Psoas muscle (tissue), 8 donors: ENCODE results near the gene NUP188. TPM values are rescaled to one million over a fixed set of nuclear protein-coding genes. Genes with fewer than 3 reads are reported as not detected.

ENCODE experiments used
- ATAC-seq, 4 donors: fragments of 200-7000 bp; cut with Tn5 transposase; one replicate each; pipeline ENCODE4 v1.9.1; 2020; ENCODE audit warnings: moderate library complexity in 3 of 4, mild to moderate bottlenecking in 2 of 4
- DNase-seq, 2 donors: peaks; one replicate each; pipeline ENCODE4 v3.0.0-alpha.2; 2020
- H3K27ac ChIP-seq: fragments of 200-600 bp; one replicate; pipeline ENCODE4 v1.8.0; 2022
- H3K27me3 ChIP-seq, 3 donors: fragments of 200-600 bp in 1 of 3; one replicate each; pipeline versions ENCODE4 v1.6.1 to v1.8.0; 2013 to 2022; ENCODE audit warnings: low read length in 2 of 3, mild to moderate bottlenecking in 2 of 3, moderate library complexity in 1 of 3; ENCODE audit not compliant: insufficient read depth in 3 of 3
- H3K36me3 ChIP-seq, 2 donors: fragments of 200-600 bp in 1 of 2; one replicate each; pipeline versions ENCODE4 v1.6.1 to v1.8.0; 2013 to 2022; ENCODE audit warnings: low read depth in 1 of 2, mild to moderate bottlenecking in 1 of 2, moderate library complexity in 1 of 2; ENCODE audit not compliant: insufficient read depth in 1 of 2
- H3K4me1 ChIP-seq: fragments of 200-600 bp; one replicate; pipeline ENCODE4 v1.8.0; 2022
- H3K4me3 ChIP-seq: fragments of 200-600 bp; one replicate; pipeline ENCODE4 v1.8.0; 2022; ENCODE audit warnings: mild to moderate bottlenecking
- H3K9me3 ChIP-seq: fragments of 200-600 bp; one replicate; pipeline ENCODE4 v1.8.0; 2022
- CTCF ChIP-seq: fragments of 200-600 bp; IDR thresholded peaks from one replicate; pipeline ENCODE4 v1.8.0; 2022; ENCODE audit warnings: antibody characterized with exemption
- WGBS, 3 donors: extraction: QIAGEN DNeasy Blood & Tissue Kit; methylation state at CpG; one replicate each; pipeline versions ENCODE4 v1.1.6 to v1.1.7; 2013; 5-methylcytosine and 5-hydroxymethylcytosine counted together
- intact Hi-C, 2 donors: fragments of 100-400 bp; cut with DNase I; formaldehyde crosslinking; loops; one replicate each; pipeline versions ENCODE4 v1.11.0 to v1.14.2; 2022
- long read RNA-seq, 2 donors: library from polyadenylated mRNA; unstranded; transcript quantifications; one replicate each; pipeline ENCODE4 v2.0.0, GENCODE V29; 2021
- polyA plus RNA-seq, 3 donors: library from polyadenylated mRNA; stranded (reverse); fragments of 200-250 nt; gene quantifications; one replicate each; pipeline ENCODE4 v1.2.3, GENCODE V29; 2013
- total RNA-seq, 4 donors: library from RNA; stranded (reverse); fragmentation: NEBNext Ultra II Directional in 2 of 4; extraction: Animal tissue kit (Norgen Biotek cat#: 25700) in 2 of 4; gene quantifications; one replicate each; pipeline versions ENCODE4 v1.2.1 to v1.2.4, GENCODE V29; 2021 to 2023
- donor health status: healthy with polysubstance abuse.
- donor health status: DM: no; HTN: no; CAD: no; lungs with moderate emphysema.
- donor health status: Bipolar disorder and iron deficiency.
- donor health status: healthy.
- donor health status: DM: yes; HTN: yes; CAD: no.
- donor health status: DM: no; HTN: no; CAD: no.
- donor health status: DM: no; HTN: no; CAD: no.
- donor health status: DM: yes; HTN: yes; CAD: no.

The NUP188 gene
- total RNA-seq, result 10 to 100 TPM; 17.2 to 25.9 (median 25.4) TPM
- polyA plus RNA-seq, result 10 to 100 TPM in 2 of 3 donors, 1 to 10 TPM in 1; 9.8 to 28.1 (median 18.6) TPM
- long read RNA-seq, donor 1, full-length matches to known transcripts, result 4 of 7 reads
- long read RNA-seq, donor 1, partial matches to known transcripts, result 1 of 7 reads
- long read RNA-seq, donor 1, other reads (novel, unspliced or antisense), result 2 of 7 reads
- long read RNA-seq, donor 2, full-length matches to known transcripts, result 5 of 27 reads
- long read RNA-seq, donor 2, partial matches to known transcripts, result 16 of 27 reads
- long read RNA-seq, donor 2, other reads (novel, unspliced or antisense), result 6 of 27 reads

- DNase-seq (peak; percentile 98), ATAC-seq (peak; percentile 91 to 95 (median 92))
- H3K36me3 ChIP-seq, result peaks cover 0 to 55% of the 10 kb centered on the region in 2 donors
- H3K27me3 ChIP-seq, result no peaks in the 10 kb centered on the region
- no peak for TF ChIP-seq CTCF
- peaks cover 8% of the 10 kb centered on the region for H3K4me1 ChIP-seq
- H3K4me3 ChIP-seq, result peak within 1 kb of the TSS; percentile 99
- no peaks in the 10 kb centered on the region for H3K9me3 ChIP-seq
- 0 to 1% (median 1%) methylated on average over 63 to 86 of the region's 86 CpGs for WGBS, 3 donors
- intact Hi-C loops, result loop anchor here in 1 of 2 donors (1.0 to 10.0 kb wide), 3 partner anchors 30 to 223 kb away; partner anchors contain the start of genes SH3GLB2 and ZDHHC12
- H3K27ac ChIP-seq, result peak within 1 kb of the TSS; percentile 93
Measured at GRCh38 chr9:128947527-128948301, at the start of gene NUP188, which contains the start of gene DOLK. NUP188 (plus strand) TSS chr9:128947699; CDS start chr9:128947720, 21 bp downstream. DOLK (minus strand) TSS chr9:128947603; CDS start chr9:128947303, 300 bp downstream.

- Histone ChIP-seq H3K27ac (no peak overlapping the region), H3K27me3 (no peaks in the 10 kb centered on the region), H3K9me3 (no peaks in the 10 kb centered on the region), H3K36me3 (peaks cover 2 to 55% of the 10 kb centered on the region in 2 donors), H3K4me3 (no peak overlapping the region), H3K4me1 (no peaks in the 10 kb centered on the region)
- no peak for ATAC-seq
- 84 to 89% (median 85%) methylated on average over 5 of the region's 5 CpGs for WGBS, 3 donors
- no peak for DNase-seq
- intact Hi-C loops, result no loop called here
- no peak for TF ChIP-seq CTCF
Measured at GRCh38 chr9:128898382-128898781, 49.1 kb upstream of the NUP188 start.

GRCh38 chr9:128898845-128899565, 48.5 kb upstream of the NUP188 start:
- Histone ChIP-seq H3K27me3 (no peaks in the 10 kb centered on the region), H3K4me1 (no peaks in the 10 kb centered on the region), H3K4me3 (no peak overlapping the region), H3K36me3 (peaks cover 2 to 49% of the 10 kb centered on the region in 2 donors), H3K27ac (no peak overlapping the region), H3K9me3 (no peaks in the 10 kb centered on the region)
- intact Hi-C loops, result no loop called here
- no peak for DNase-seq
- 85 to 91% (median 85%) methylated on average over 17 to 18 of the region's 18 CpGs for WGBS, 3 donors
- ATAC-seq, result no peak
- TF ChIP-seq CTCF, result no peak

GRCh38 chr9:128899566-128900322, 47.8 kb upstream of the NUP188 start:
- no peak for TF ChIP-seq CTCF
- whole genome bisulfite sequencing, 3 donors, result 60 to 65% (median 64%) methylated on average over 8 of the region's 8 CpGs
- no peak overlapping the region for H3K27ac ChIP-seq
- no peak for DNase-seq
- H3K9me3 ChIP-seq, result no peaks in the 10 kb centered on the region
- H3K4me1 ChIP-seq, result no peaks in the 10 kb centered on the region
- peaks cover 2 to 43% of the 10 kb centered on the region in 2 donors for H3K36me3 ChIP-seq
- no peak overlapping the region for H3K4me3 ChIP-seq
- peak in 2 of 4 donors; percentile 6 to 13 for ATAC-seq
- H3K27me3 ChIP-seq, result no peaks in the 10 kb centered on the region
- intact Hi-C loops, result no loop called here
